Thymus (tissue), 11 donors: ENCODE results near the gene GCM1. TPM values are rescaled to one million over a fixed set of nuclear protein-coding genes. Genes with fewer than 3 reads are reported as not detected.

ENCODE experiments used
- DNase-seq, 9 donors: peaks; one replicate each; pipeline ENCODE4 v3.0.0-alpha.2; 2013; ENCODE audit warnings: low spot score in 9 of 9, low read depth in 6 of 9, missing footprints in 1 of 9
- H3K27ac ChIP-seq, 2 donors: one replicate each; pipeline ENCODE4 v1.5.1; 2013; ENCODE audit warnings: control low read depth in 1 of 2, low read depth in 1 of 2, low read length in 1 of 2, mild to moderate bottlenecking in 1 of 2, moderate library complexity in 1 of 2
- H3K27me3 ChIP-seq, 2 donors: one replicate each; pipeline ENCODE4 v1.5.1; 2013; ENCODE audit warnings: low read length in 1 of 2; ENCODE audit not compliant: control insufficient read depth in 2 of 2, insufficient read depth in 1 of 2
- H3K36me3 ChIP-seq, 2 donors: one replicate each; pipeline ENCODE4 v1.5.1; 2013; ENCODE audit warnings: low read length in 1 of 2, mild to moderate bottlenecking in 1 of 2, moderate library complexity in 1 of 2; ENCODE audit not compliant: control insufficient read depth in 2 of 2, insufficient read depth in 2 of 2
- H3K4me1 ChIP-seq, 2 donors: one replicate each; pipeline ENCODE4 v1.5.1; 2013; ENCODE audit warnings: low read length in 2 of 2; ENCODE audit not compliant: control insufficient read depth in 2 of 2, insufficient read depth in 2 of 2
- H3K4me3 ChIP-seq, 2 donors: one replicate each; pipeline ENCODE4 v1.5.1; 2013; ENCODE audit warnings: low read length in 2 of 2, control low read depth in 1 of 2, mild to moderate bottlenecking in 1 of 2
- H3K9me3 ChIP-seq, 2 donors: one replicate each; pipeline ENCODE4 v1.5.1; 2013; ENCODE audit warnings: low read length in 1 of 2, mild to moderate bottlenecking in 1 of 2; ENCODE audit not compliant: control insufficient read depth in 2 of 2, insufficient read depth in 1 of 2
- WGBS: extraction: QIAGEN DNeasy Blood & Tissue Kit; methylation state at CpG from one replicate; pipeline ENCODE4 v1.1.7; 2013; 5-methylcytosine and 5-hydroxymethylcytosine counted together
- polyA plus RNA-seq: library from polyadenylated mRNA; stranded (reverse); fragments of 200-250 nt; gene quantifications from one replicate; pipeline ENCODE4 v1.2.3, GENCODE V29; 2013
- total RNA-seq: library from RNA; stranded (reverse); fragments of 120-200 nt; gene quantifications from one replicate; pipeline ENCODE4 v1.2.4, GENCODE V29; 2013
- donor health status: healthy.

The GCM1 gene
- total and polyA plus RNA-seq, 2 donors: under 0.01 to 0.23 TPM

DNA sequence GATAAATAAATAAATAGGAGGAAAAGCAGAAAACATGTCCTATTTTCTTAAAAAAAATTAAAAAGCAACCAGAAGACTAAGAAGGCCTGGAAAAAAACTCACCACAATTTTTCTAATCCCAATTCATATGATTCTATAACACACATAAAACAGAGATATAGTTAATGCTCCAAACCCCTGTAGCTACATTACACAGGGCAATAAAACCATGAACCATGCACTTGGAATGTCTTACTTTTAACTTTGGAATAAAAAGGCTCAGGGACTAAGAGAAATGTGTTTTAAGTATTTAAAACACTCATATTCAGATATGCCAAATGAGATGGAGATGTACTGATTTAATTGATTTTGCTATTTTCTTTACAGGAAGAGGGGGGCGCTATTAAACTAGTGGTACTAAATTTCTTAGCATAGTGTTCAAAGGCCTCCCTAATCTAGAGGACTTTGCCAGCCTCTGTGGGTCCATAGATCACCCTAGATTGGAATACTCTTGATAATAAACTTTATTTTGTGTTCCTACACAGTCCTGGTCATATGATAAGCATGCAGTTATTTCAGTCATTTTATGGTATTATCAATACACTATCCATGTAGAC, 30.3 kb upstream of the GCM1 start:
- Histone ChIP-seq H3K4me1 (peaks cover 2 to 5% of the 10 kb centered on the region in 2 donors), H3K9me3 (no peaks in the 10 kb centered on the region), H3K27me3 (no peaks in the 10 kb centered on the region), H3K36me3 (no peaks in the 10 kb centered on the region), H3K4me3 (no peak overlapping the region), H3K27ac (no peak overlapping the region)
- 100% methylated on average over 1 of the region's 1 CpG for WGBS
- no peak for DNase-seq

DNA sequence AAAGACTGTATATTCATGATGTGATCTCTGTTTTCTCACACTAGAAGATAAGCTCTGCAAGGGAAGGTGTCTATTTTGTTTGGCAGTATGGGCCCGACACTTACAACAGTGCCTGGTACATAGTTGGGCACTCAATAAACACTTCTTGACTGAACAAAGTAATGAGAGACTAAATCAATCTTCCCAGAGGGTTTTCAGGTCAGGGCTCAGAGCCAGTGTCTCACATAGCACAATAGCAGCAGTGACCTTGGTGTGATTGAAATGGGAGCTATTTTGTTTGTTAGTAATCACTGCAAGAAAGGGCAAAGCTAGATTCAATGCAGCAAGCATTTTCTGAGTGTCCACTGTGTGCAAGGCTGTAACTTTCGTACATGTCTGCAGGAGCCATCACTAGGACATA, 26.4 kb upstream of the GCM1 start:
- Histone ChIP-seq H3K27me3 (no peaks in the 10 kb centered on the region), H3K27ac (no peak overlapping the region), H3K4me1 (peaks cover 2 to 4% of the 10 kb centered on the region in 2 donors), H3K9me3 (no peaks in the 10 kb centered on the region), H3K36me3 (no peaks in the 10 kb centered on the region), H3K4me3 (no peak overlapping the region)
- no peak for DNase-seq
- WGBS: 99% methylated on average over 2 of the region's 2 CpGs

DNA sequence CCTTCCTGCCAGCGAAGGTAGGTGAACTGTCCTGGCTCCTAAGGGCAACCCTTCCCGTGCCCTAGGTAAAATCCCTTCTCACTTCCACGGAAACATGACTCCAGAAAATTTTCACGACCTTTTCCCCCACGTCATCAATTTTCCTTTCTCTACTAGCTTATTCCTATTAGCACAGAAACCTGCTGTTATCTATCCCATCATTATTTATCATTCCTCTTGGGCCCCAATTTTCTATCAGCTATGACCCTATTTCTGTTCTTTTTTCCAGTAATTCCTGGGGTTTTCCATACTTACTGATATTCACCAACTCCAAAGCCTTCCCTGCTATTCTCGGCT, 23.8 kb upstream of the GCM1 start:
- no peak overlapping the region for H3K4me3 ChIP-seq
- WGBS: 94% methylated on average over 6 of the region's 6 CpGs
- H3K36me3 ChIP-seq: no peaks in the 10 kb centered on the region

DNA sequence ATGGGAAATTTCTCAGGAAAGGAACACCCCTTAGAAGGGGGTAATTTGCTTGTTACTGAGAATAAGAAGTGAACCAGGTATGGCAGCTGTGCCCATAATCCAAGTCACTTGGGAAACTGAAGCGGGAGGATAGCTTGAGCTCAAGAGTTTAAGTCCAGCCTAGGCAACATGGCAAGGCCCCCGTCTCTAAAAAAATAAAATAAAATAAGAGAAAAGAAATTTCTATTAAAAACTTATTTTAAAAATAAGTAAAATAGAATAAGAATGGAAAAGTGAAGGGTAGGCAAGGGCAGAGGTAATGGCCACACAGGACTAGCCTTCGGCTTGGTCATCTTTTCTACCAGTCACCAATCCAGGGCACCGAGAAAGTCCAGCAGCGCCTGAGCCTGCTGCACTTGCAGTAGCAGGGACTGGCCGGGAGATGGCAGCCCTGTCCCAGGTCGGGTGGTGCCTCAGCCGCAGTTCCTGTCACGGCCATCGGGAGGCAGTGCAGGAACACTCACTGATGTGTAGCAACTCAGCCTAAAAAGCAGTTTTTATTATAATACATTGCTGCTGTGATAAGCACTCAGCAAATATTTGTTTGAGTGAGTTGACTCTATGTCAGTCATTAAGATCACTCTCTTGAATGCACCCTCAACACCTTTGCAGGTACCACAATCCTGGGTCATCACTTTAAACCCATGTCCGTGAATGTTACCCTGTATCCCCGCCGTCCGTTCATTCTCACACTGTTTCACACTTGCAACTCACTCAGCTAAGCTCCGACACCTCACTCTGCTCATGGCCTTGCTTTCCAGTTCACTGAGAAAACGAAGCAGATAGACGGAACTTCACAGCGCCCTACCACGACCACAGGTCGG, 23.2 kb upstream of the GCM1 start:
- no peaks in the 10 kb centered on the region for H3K36me3 ChIP-seq
- no peaks in the 10 kb centered on the region for H3K9me3 ChIP-seq
- 59% methylated on average over 20 of the region's 20 CpGs for WGBS
- H3K27me3 ChIP-seq: no peaks in the 10 kb centered on the region
- H3K4me3 ChIP-seq: no peak overlapping the region
- peak; percentile 55 to 93 (median 76) for DNase-seq
- no peaks in the 10 kb centered on the region for H3K4me1 ChIP-seq
- H3K27ac ChIP-seq: no peak overlapping the region

More for the DNA sequence above, 23.8 kb upstream of the GCM1 start:
- no peaks in the 10 kb centered on the region for H3K27me3 ChIP-seq
- H3K27ac ChIP-seq: no peak overlapping the region
- H3K4me1 ChIP-seq: no peaks in the 10 kb centered on the region
- no peaks in the 10 kb centered on the region for H3K9me3 ChIP-seq
- no peak for DNase-seq

DNA sequence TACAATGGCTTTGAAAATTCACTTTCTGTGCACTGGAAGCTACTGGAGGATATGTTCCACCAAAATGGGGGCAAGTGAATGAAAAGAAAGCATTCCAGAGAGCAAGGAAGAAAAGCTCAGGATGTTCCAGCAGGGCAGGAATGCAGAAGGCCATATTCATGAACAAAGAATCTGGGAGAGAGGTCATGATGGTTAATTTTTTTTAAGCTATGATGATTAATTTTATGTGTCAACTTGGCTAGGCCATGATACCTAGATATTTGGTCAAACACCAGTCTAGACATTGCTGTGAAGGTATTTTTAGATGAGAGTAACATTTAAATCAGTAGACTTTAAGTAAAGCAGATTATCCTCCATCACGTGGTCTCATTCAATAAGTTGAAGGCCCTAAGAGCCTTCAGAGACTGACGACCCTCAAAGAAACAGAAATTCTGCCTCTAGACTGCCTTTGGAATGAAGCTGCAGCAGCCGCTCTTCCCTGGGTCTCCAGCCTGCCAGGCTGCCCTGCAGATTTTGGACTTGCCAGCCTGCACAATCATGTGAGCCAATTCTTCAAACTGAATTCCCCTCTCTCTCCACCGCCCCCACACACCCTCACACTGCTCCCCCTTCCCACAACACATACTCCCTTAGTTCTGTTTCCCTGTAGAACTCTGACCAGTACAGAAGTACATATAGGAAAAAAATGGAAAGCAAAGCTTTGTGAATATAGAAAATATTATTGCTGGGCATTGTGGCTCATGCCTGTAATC, 20.1 kb upstream of the GCM1 start:
- WGBS: 96% methylated on average over 4 of the region's 4 CpGs
- no peak overlapping the region for H3K27ac ChIP-seq
- no peaks in the 10 kb centered on the region for H3K4me1 ChIP-seq
- H3K4me3 ChIP-seq: no peak overlapping the region
- H3K27me3 ChIP-seq: no peaks in the 10 kb centered on the region
- DNase-seq: no peak
- no peaks in the 10 kb centered on the region for H3K9me3 ChIP-seq
- no peaks in the 10 kb centered on the region for H3K36me3 ChIP-seq

DNA sequence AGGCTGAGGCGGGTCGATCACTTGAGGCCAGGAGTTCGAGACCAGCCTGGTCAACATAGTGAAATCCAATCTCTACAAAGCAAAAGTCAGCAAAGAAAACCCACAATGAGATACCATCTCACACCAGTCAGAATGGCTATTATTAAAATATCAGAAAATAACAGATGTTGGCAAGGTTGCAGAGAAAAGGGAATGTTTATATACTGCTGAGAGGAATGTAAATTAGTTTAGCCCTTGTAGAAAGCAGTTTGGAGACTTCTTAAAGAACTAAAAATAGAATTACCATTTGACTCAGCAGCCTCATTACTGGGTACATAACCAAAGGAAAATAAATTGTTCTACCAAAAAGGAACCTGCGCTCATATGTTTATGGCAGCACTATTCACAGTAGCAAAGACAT, 16.7 kb upstream of the GCM1 start:
- Histone ChIP-seq H3K27ac (no peak overlapping the region), H3K36me3 (no peaks in the 10 kb centered on the region)

DNA sequence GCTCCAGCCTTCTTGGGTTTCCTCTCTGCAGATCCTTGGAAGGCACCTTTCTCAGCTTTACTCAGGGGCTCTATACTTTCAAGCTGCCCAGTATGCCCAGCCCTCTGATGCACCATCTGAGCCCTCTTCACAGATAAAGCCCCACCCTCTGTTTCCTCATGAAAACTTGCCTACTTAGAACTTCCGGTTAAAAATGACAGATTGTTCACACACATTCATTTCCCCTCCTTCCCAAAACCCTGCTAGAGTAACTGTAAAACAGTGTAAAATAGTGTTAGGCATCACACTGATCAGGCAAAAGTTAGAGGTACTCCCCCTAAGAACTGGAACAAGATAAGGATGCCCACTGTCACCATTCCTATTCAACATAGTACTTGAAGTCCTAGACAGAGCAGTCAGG, 14.0 kb upstream of the GCM1 start:
- 25% methylated on average over 1 of the region's 1 CpG for WGBS
- peak in 1 of 9 donors; percentile 23 for DNase-seq
- Histone ChIP-seq H3K36me3 (no peaks in the 10 kb centered on the region), H3K4me1 (no peaks in the 10 kb centered on the region), H3K27me3 (no peaks in the 10 kb centered on the region), H3K4me3 (no peak overlapping the region), H3K9me3 (no peaks in the 10 kb centered on the region), H3K27ac (no peak overlapping the region)

More for the DNA sequence above, 16.7 kb upstream of the GCM1 start:
- no peak for DNase-seq
- 90% methylated on average over 4 of the region's 4 CpGs for whole genome bisulfite sequencing
- Histone ChIP-seq H3K9me3 (no peaks in the 10 kb centered on the region), H3K4me3 (no peak overlapping the region), H3K27me3 (no peaks in the 10 kb centered on the region), H3K4me1 (no peaks in the 10 kb centered on the region)

DNA sequence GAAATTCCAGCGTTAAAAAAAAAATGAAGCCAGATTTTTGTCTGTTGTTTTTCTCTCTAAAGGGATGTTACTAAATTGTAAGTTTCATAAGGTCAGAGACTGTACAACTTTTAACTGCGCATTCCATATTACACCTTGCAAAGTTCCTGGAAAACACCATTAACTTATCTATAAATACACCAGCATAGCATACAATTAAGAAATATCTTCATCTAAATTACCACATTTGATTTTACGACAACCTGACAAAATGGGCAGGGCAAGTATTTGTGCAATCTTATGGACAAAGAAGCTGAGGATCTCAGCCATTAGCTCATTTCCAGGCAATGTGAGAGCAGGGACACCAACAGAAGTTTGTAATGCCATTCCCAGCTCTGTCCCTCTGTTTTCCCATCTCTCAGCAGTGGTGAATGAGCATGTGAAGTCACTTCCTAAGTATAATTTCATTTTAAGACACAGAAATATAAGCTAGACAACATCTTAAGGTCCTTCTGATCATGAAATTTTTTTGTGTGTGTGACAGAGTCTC, 12.9 kb upstream of the GCM1 start:
- DNase-seq: no peak
- 96% methylated on average over 3 of the region's 3 CpGs for WGBS
- Histone ChIP-seq H3K36me3 (no peaks in the 10 kb centered on the region), H3K4me3 (no peak overlapping the region), H3K27ac (no peak overlapping the region), H3K4me1 (no peaks in the 10 kb centered on the region), H3K9me3 (no peaks in the 10 kb centered on the region), H3K27me3 (no peaks in the 10 kb centered on the region)

DNA sequence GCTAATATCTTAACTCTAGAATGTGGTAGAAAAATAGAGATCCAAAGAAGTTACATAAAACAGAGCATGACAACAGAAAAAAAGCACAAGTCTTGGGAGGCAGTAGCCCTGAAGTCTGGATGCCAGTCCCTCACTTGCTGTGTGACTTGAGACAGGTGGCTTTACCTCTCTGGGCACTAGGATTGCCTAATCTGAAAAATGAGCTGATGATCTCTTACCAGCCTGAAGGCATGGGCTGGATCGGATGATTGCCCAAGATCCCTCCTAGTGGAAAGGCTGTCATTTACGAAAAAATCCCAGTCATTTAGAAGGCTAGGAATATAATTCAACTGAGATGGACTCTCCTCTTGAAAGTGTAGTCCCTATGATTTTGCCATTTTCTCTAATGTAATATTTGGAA, 10.9 kb upstream of the GCM1 start:
- Histone ChIP-seq H3K27ac (no peak overlapping the region), H3K9me3 (no peaks in the 10 kb centered on the region)
- 94% methylated on average over 2 of the region's 2 CpGs for WGBS

More for the DNA sequence above, 10.9 kb upstream of the GCM1 start:
- DNase-seq: no peak
- Histone ChIP-seq H3K4me1 (no peaks in the 10 kb centered on the region), H3K36me3 (no peaks in the 10 kb centered on the region), H3K27me3 (no peaks in the 10 kb centered on the region), H3K4me3 (no peak overlapping the region)
